HG03520 (cell line): Measurements from ENCODE around the gene SRSF9.
"Not testable (repeated sequence)": the region's sequence is repeated elsewhere in the genome, so short reads cannot be mapped to it uniquely, and the experiment has no call there.

Experiments used
- ATAC-seq: cut with Tn5 transposase; IDR thresholded peaks from one replicate; pipeline ENCODE4 v1.9.1; 2021; ENCODE audit warnings: mild to moderate bottlenecking, moderate library complexity; ENCODE audit not compliant: unreplicated experiment

The SRSF9 gene

DNA sequence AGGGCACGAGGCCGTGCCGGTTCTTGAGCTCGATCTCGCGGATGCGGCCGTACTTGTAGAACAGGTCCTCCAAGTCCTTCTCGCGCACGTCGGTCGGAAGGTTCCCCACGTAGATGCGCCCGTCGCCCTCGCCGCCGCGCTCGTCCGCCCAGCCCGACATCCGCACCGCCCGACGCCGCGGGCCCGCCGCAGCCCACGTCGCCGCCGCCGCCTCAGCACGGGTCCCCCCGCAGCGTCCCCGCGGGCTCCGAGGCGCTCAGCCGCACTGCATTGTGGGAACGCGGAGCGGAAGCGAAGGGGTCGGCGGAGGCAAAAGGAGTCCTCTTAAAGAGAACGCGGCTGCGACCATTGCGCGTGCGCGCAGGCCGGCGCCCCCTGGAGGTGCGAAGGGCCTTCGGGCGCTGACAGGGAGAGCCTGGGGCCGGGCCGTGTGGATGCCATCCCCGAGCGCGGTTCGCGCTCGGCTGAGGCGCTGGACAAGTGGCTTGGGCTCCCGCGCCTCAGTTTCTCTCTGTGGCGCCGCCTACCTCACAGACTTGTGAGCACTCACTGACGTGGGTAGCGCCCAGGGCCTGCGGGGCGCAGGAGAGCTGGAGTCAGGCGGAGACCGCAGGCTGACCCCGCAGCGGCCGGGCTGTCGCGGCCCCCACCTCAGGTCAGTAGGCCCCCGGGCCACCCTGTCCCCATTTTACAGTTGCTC is at the start of gene SRSF9:
Gene SRSF9 (minus strand): TSS at position 299 of the 700 bp plus-strand sequence. CDS start 139 bp downstream, at position 160.
- ATAC-seq, result peak; percentile 85

GRCh38 chr12:120519324-120519723 is 49.8 kb upstream of the SRSF9 start:
- ATAC-seq, result not testable (repeated sequence)

GRCh38 chr12:120515496-120515895 is 45.9 kb upstream of the SRSF9 start:
- no peak for ATAC-seq

DNA sequence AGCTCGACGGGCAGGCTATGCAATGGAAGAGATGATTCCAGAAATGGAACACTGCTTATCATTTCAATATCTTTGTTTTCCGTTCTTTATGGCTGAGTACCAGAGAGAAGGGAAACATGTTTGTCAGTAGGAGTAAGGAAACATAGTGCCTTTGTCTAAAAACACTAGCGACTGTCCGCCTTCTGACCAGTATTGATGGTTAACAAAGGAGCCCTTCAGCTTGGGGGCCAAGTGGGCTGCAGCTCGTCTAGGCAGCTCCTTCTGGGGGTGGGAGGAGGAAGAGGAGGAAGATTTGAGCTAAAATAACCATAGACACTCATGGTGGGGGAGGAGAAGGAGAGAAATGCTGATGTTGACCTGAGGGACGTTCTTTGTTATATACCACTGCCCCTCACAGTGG is 44.5 kb upstream of the SRSF9 start:
- no peak for ATAC-seq

DNA sequence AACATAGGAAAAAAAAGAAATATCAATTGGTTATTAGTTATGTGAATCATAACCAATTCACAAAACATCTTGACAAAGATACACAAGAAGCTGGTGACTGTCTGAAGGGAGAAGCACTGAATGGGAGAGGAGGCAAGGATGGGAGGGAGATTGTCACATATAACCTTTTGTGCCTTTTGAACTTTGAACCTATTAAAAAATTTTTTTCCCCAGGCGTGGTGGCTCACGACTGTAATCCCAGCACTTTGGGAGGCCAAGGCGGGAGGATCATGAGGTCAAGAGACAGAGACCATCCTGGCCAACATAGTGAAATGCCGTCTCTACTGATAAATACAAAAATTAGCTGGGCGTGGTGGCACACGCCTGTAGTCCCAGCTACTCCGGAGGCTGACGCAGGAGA is 39.0 kb upstream of the SRSF9 start:
- no peak for ATAC-seq

GRCh38 chr12:120504587-120504986 is 35.0 kb upstream of the SRSF9 start:
- ATAC-seq, result no peak

DNA sequence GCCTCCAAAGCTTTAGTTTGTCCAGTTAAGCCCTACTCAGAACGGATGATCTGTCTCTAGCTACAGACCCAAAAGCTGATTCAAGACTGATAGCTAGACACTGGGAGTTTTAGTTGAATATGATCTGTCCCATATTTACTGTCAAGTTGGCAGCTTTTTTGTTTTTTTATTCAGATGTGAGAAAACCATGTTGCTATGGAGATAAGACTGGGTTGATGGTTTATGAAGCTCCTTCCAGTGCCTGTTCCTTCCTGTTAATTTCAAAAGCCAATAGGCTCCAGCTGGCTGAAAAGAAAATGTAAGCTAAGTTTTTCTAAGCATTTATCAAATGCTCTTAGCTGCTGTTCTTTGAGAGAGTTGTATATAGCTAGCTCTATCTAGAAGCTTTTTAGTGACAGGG is 31.0 kb upstream of the SRSF9 start:
- no peak for ATAC-seq

GRCh38 chr12:120498870-120499515 is 29.4 kb upstream of the SRSF9 start:
- ATAC-seq, result no peak

DNA sequence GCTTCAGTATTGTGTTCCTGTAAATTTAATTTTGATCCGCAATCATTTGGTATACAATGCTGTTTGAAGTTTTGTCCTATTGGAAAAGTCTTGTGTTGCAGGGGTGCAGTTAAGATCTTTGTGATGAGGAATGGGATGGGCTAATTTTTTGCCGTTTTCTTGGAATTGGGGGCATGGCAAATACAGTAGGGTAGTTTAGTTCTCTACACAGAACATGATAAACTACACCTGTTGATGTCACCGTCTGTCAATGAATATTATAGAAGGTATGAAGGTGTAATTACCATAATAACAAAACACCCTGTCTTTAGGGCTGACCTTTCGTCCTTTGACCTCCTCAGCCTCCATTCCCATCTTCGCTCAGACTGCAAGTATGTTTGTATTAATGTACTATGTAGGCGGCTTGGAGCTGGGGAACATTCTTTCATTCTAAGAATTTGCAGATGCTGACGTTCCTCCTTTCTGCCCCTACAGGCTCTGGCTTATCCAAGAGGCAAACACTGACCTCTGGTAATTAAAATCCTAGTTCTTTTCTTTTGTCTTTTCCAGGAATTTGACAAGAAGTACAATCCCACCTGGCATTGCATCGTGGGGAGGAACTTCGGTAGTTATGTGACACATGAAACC is 28.1 kb upstream of the SRSF9 start:
- ATAC-seq, result no peak

- no peak for ATAC-seq
Measured at GRCh38 chr12:120496413-120497340, 27.1 kb upstream of the SRSF9 start.

- ATAC-seq, result peak; percentile 84
Measured at GRCh38 chr12:120495731-120496412, 26.3 kb upstream of the SRSF9 start, which contains the start of gene DYNLL1. TSS of gene DYNLL1 (plus strand) at chr12:120496113. CDS start at chr12:120496422, 309 bp downstream.

GRCh38 chr12:120495186-120495730 is 25.7 kb upstream of the SRSF9 start:
- peak; percentile 12 for ATAC-seq

GRCh38 chr12:120490833-120491512 is 21.4 kb upstream of the SRSF9 start:
- no peak for ATAC-seq

- ATAC-seq, result no peak
Measured at GRCh38 chr12:120490325-120490724, 20.8 kb upstream of the SRSF9 start.

GRCh38 chr12:120489018-120489417 is 19.5 kb upstream of the SRSF9 start:
- no peak for ATAC-seq

DNA sequence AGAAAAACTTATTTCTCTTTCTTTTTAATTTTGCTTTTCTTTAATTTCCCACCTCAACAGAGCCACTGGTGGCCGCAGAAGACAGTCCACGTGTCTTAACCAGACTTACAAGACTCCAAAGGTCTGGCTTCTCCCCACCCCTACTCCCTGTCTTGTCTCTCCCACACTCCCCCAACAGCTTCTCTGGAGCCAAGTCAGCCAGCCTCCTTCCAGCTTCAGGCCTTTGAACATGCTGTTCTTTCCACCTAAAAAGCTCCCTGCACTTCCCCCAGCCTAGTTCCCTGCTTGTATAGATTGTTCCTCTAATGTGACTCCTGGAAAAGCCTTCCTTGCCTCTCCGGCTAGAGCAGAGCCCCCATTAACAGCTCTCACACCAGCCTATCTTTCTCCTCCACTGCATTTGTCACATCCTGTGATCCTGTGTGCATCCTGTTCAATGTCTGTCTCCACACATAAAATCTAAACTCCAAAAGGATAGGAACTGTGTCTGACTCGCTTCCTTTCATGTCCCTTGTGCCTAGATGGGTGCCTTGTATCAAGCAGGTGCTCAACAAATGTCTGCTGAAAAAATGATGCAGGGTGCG is 18.6 kb upstream of the SRSF9 start:
- no peak for ATAC-seq

DNA sequence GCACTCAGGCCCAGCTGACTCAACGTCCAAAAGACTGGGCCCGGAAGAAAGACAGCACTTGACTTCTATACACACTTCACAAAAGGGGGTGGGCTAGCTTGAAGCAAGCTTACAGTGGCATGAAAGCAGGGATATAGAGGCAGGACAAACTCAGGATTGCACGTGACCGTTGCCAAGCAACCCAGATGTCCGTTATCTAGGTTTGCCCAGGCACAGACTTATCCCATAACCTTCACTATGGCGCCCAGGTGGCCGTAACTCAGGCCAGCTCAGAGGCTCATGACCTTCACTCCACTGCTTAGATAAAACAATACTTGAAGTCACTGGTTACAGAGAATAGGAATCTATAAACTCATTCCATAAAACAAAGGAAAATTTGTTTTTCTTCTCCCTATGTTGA is 18.0 kb upstream of the SRSF9 start:
- ATAC-seq, result not testable (repeated sequence)

- no peak for ATAC-seq
Measured at GRCh38 chr12:120485961-120486881, 16.7 kb upstream of the SRSF9 start.
